HuH-7.5 (cell line): ENCODE results near the gene GPR143.

Source experiments
- DNase-seq: peaks from one replicate; pipeline ENCODE4 v3.0.0; 2011; ENCODE audit warnings: low spot score

The GPR143 gene

DNA sequence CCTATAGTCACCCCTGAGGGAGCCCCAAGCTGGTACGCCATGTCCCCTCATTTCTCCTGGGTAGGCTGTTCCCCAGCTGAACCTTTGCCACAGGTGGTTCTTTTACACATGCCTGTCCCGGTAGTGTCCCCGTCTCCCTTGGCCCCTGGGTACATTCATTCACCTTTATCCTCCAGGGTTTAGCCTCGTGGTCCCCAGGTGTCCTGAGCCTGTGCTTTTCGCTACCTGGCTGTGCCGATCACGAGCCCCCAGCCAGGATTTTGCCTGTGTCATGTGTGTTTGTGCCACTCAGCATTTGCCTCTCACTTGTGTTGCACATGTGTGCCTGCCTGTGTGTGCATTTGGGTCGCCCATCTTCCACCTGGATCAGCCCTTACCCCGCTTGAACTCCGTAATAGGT is 57.6 kb downstream of the GPR143 start:
- DNase-seq = no peak

DNA sequence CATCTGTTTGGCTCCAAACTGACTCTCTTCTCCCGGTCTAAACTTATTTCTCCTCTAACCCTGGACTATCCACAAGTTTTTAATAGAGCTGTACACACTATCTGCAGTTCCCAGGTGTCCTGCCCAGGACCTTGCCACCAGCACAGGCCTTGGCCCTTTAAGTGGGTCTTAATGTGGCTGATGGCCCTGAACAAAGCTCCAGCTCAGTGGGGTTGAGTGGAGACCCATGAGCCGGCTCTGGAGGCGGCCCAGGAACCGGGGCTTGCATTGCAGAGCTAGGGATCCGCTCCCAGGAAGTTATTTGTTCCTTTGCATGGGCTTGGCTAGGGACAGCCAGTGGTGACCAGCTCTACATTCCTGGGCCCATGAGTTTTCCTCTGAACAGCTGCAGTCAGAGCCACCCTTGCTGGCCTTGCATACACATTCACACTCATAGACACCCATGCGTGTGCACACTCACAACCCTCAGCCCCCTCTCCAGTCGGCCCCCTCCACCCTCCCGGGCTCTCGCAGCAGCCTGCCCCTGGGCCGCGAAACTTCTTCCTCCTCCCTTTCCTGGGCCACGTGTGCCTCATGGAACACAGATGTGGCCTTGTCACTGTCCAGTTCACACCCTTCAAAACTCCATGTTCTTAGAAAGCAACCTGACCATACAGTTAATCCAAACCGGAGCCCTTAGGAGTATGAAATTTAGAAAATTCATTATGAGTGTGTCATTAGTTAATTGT is 58.2 kb downstream of the GPR143 start:
- no peak for DNase-seq

DNA sequence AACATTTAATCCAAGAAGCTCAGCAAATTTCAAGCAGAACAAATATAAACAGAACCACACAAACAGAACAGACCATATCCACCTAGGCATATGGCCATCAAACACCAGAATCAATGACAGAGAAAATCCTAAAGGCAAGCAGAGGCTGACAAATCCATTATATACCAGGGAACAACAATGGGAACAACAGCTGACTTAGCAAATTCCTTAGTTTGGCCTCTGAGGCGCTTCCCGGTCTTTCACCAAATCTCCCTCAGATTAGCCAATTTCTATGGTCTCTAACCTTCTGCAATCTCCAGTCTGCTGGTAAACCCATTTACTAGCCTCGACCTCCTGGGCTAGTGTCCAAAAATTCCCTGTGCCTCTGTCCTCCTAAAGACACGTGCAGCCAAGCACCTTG is 59.2 kb downstream of the GPR143 start:
- no peak for DNase-seq

DNA sequence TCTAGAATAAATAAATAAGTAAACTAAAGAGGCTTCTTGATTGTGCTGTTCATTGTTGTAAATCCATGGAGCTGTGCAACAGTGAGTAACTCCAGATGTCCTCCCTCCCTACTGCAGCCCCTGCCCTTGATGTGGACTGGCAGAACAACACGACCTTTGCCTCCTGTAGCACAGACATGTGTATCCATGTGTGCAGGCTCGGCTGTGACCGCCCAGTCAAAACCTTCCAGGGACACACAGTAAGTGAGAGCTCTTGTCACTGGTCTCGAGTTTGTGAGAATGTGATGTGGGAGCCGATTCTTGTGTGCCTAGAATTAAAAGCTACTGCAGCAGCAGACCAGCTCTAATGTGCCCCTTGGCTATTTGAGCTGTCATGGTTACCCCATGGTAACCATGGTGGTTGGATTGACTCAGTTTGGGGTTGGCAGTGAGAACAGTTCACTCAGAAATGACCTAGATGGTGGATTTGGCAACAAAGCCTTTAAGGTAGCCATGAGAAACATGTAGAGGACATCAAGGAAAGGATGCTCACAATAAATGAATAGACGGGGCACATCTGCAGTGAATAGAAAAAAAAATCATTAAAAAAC is 60.7 kb downstream of the GPR143 start:
- DNase-seq = no peak

DNA sequence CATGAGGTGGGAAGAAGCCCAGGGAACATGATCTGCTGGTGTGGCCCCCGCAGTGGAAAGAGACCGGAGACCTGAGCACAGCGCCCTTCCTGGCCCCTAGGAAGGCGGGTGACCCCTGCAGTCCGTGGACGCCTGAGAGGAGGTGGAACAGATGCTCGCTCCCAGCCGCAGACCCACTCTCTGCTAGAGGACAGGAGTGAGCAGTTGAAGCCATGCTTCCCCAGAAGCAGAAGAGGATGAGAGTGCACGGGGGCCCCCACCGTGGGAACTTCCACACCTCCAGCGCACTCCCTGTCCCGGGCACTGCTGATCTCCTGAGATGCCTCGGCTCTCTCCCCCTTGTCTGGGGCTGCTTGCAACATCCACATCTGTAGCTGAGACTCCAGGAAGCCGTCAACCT is 62.2 kb downstream of the GPR143 start:
- DNase-seq = no peak

DNA sequence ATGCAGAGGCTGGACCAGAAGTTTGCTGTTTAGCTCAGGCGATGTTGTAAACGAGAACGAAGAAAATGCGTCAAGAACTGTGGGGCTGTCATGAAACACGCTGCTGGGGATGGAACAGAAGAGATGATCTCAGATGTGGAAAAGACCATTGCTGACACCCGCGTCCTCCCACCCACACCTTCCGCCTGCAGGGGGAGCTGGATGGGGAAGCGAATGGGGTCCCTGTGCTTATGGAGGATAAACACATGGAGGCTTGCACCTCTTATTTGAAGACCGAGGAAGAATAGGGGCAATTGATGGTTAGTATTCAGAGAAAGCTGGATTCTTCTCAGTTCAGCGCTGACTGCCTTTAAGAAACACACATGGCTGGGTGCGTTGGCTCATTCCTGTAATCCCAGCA is 63.9 kb downstream of the GPR143 start:
- no peak for DNase-seq

DNA sequence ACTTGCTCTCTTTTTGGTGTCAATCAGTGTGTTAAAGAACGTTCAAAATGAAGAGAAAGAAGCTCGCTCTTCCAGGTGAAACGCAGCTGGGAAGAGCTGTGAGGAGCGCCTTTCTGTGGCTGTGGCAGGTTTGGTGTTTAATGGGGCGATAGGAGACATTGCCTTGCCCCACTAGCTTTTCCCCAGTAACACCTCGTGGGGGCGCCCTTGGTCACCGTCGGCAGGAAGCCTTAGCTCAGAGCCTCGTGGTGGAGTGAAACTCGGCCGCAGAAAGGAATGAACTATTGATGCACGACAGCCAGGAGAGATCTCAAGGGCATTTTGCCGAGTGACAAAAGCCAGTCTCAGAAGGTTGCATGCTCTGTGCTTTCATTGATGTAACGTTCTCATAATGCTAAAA is 65.1 kb downstream of the GPR143 start:
- no peak for DNase-seq

DNA sequence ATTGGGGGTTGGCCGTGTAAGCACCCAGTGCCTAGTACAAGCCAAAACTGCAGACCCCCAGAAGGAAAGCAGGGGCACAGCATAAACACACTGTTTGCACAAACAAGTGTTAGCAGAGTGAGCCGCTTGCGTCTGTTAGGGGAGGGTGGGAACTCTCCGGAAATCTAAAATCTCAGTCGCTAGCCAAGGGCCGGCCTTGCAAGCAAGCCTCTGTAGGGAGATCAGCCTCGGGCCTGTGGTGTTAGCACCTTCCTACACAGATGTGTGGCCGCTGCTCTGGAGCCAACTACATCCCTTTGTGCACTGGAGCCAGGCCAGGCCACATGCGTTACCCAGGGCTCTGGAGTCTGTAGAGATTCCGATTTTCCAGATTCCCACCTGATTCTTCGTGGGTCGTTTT is 67.1 kb downstream of the GPR143 start:
- no peak for DNase-seq

DNA sequence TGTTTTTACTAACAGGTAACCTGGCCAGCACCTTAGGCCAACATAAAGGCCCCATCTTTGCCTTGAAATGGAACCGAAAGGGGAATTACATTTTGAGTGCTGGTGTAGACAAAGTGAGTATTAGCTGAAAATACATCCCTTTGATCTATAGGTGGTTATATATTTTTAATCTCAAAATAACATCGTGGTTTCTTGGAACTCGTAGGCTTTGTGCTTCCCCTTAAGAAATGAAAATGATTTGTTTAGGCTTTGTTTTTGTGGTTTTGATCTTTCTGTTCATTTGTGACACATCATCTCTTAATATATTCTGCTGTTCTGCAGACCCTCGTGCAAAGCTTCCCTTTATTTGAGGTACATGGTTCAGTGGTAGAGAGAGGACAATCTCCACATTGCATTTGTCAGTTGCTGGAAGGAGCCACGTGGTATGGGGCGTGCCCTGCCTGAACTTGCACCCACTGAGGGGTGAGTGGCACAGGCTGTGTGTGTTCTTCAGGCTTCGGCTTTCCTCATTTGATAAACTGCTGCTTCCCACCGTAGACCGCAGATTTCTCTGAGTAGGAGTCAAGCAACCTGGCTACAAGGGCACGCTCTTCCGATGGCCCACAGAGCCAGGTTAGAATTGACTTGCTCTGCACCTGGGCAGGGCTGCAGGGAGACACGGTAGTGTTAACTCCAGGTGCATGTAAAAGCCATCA is 72.2 kb downstream of the GPR143 start:
- DNase-seq = no peak

DNA sequence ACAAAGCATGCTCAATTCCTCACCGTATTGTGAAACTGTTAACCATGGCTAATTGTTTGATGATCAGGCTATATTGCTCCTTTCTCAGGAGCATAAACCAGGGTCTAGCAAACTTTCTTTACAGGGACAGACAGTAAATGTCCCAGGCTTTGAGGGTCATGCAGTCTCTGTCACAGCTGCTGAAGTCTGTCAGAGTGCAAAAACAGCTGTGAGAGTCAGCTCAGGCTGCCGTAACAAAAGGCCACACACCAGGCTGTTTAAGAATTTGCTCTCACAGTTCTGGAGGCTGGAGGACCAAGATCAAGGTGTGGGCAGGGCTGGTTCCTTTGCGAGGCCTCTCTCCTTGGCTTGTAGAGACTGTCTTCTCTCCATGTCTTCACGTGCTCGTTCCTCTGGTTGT is 75.6 kb downstream of the GPR143 start:
- DNase-seq = no peak

DNA sequence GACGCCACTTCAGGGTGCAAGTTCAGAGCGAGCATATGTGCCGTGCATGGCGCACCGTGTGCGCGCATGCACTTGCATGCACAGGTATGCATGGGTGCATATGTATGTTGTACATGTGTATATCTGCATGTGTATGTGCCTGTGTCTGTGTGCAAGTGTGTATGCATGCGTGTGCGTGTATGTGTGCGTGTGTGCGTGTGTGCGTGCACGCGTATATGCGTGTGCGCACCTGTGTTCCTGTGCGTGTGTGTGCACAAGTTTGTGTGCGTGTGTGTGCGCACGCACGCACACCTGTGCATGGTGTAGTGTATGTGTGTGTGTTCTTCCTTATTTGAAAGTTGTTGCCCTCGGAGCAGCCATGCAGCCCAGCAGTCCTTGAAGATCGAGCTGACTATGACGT is 76.8 kb downstream of the GPR143 start:
- DNase-seq = no peak

DNA sequence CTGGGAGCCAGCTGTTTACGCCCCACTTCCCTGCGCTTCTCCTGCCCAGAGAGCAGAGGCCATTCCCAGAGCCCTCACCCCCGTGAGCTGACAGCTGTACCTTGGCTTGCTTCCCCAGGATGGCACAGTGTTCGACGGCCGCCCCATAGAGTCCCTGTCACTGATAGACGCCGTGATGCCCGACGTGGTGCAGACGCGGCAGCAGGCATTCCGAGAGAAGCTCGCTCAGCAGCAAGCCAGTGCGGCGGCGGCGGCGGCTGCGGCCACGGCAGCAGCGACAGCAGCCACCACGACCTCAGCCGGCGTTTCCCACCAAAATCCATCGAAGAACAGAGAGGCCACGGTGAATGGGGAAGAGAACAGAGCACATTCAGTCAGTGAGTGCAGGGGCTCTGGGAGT is 77.7 kb downstream of the GPR143 start:
- DNase-seq = no peak

DNA sequence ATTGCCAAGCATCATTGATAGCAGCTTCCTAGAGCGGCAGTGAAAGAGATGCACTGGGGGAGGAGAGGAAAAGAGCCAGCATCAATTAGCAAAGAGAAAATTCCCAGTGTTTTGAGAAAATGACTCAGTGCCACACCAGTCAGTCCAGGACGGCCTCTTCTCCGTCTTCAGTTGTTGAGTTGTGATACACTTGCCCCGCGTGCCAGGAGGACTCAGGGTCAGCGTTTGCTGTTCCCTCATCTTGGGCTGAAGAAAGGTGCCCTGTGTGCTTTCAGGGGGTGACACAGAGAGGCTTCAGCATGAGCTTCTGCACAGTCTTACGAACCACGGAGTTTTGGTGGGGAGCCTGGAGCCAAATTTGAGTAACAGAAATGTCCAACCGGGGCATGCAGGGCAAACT is 82.3 kb downstream of the GPR143 start:
- DNase-seq = no peak

DNA sequence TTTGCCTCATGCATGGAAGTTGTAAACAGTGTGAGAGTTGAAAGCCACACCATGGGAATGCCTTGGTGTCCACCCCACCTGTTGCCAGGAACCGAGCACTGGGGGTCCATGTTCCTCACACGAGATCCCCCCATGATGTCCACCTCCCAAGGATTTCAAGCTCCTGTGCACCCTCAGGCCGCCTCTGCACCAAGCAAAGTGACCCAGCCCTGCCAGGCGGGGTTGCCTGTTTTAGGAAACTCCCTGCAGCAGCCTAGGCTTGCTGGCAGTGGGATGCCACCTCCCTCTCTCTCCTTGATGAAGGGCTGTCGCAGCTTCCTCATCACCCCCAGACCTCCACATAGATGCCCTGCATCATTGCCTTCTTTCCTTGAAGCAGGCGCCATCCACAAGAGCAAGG is 82.8 kb downstream of the GPR143 start:
- no peak for DNase-seq

DNA sequence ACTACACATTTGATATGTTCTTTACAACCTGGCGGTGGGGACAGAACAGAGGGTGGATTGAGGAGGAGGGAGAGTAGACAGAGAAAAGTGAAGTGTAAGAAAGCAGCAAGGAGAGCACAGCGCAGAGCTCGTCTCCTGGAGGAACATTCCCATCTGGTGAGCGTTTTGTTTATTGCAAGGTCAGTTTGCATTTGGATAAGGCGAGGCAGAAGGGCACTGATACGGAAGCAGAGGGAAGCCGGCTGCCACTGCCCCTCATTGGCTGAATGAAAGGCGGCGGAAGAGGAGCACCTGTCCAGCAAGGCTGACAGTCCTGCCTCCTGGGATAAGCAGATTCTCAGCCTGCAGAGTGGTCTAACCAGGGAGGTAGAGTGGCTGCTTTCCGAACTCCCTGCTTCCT is 83.2 kb downstream of the GPR143 start:
- no peak for DNase-seq

DNA sequence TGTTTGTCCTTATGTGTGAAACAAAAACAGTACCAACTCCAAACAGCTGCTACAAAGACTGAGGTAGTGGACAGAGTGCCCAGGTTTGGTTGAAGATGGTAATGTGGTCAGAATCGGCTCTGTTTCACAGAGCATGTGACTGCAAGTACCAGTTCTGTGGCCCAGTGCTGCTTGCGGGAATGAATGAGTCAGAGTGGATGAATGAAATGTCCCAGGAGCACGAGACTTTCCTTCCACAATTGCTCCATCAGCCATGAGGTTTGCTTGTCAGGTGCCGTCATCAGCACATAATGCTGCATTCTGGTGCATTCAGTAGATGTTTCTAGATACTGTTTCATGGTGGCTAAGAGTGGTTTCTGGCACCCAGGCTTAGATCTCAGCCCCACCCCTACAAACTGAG is 84.2 kb downstream of the GPR143 start:
- no peak for DNase-seq

DNA sequence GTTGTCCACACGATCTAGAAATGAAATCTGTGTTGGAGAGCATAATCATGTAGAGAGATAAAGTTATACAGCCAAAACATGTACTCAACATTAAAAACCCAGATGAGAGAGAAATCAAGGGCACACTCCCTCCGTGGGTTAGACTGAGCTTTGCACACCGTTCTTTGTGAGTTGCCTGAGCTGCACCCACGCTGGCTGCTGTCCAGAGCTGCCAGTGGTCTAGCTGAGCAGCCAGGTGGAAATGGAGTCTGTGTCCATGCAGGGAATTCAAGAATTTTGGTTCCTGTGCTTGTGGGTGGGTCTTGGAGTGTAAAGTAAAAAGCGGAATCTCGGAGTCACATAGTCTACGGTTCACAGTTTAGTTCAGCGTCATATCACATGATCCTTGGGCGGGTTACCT is 84.6 kb downstream of the GPR143 start:
- DNase-seq = no peak

DNA sequence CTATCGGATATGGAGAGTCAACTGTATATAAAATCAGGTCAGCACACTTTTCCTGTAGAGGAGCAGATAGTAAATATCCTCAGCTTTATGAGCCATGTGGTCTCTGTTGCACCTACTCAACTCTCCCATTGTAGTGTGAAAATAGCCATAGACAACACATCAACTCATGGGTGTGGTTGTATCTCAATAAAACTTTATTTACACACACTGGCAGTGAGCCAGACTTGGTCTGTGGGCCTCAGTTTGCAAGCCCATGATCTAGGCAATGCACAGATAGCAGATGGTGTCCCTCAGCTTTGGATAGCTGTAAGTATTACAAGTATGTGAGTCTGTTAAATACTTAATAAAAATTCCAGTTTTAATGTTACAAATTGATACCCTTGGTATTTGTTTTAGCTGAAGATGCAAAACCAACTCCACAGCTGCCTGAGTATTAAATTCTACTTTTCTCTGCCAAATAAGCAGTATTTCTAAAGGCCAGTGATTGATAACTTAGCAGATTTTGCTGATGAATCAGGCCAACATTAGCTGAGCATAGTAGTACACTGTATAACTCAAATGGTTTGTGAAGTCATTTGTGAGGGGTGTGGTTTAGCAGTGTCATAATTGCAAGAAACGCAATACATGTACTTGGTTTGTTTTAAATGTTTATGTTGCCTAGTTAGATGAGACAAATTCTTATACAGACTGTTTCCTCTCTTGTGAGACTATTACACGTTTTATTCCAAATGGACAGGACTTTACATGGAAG is 87.3 kb downstream of the GPR143 start:
- no peak for DNase-seq

DNA sequence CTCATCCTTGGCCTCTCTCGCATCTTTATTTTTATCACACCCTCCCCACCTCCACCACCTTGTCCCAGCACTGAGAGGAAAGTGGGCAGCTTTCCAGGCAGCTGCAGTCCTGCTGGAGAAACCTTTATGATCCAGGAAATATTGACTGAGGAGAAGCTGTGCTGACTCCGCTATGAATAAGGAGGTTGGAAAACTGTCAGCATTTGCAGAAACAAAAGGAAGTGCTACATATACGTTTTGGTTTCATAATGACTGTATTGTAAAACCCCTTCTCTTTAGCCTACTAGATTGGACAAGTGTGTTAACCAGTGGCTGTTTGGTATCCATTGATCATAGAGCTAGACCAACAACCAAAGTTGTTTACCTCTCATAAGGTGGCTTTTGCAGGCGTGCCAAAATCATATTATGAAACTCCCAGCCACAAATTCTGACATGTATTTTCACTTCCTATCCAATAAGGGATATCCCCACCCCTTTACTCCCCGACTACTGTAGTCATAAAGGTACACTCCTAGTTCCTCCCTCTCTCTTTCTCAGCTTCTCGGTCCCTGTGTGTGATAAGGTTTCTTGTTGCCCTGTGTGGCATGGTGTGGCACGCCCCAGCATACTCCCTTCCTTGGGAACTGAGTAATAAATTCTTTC is 88.4 kb downstream of the GPR143 start:
- DNase-seq = no peak

DNA sequence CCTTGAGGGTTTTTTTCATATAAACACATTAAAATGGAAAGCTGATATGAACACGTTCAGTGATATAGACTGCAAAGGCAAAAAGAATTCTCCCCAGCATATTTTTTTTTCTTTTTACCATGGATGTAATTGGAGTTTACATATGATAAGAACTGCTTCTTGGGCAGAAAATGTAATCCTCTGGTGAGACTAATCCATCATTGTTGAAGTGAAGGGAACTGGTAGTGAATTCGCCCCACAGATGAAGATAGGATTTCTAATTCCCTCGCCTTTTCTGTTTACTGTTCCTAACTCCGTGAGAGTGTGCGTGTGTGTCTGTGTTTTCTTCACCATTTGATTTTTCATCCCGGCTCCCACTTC is 88.9 kb downstream of the GPR143 start:
- no peak for DNase-seq

DNA sequence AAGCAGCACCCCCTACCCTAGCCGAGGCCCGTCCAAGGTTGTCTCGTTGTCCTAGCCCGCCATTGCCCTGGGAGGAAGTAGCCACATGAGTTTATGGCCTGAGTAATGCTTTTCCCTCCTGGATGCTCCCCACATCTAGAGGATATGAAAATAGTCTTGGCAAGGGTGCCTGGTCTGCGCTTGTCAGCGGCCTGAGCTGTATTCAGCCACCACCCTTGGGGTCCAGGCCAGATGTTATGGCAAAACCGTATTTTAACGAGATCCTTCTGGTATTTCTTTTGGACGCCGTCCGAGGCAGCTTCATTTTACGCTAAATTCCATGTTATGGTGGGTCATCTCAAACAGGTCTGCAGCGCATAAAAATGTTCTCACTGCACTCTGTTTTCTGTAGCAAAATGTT is 89.3 kb downstream of the GPR143 start:
- DNase-seq = no peak
